LNCaP clone FGC (cell line): ENCODE data around the gene GM2A.

ENCODE experiments used
- DNase-seq: peaks from one replicate; pipeline ENCODE4 v3.0.0-alpha.2; 2011; ENCODE audit warnings: low read depth
- H3K4me3 ChIP-seq: 2 replicates; pipeline ENCODE4 v1.5.1; 2011; ENCODE audit warnings: mild to moderate bottlenecking, low read depth, low read length, control low read depth
- CTCF ChIP-seq: IDR thresholded peaks from 2 replicates; pipeline ENCODE4 v1.5.1; 2012; ENCODE audit warnings: mild to moderate bottlenecking; ENCODE audit not compliant: control insufficient read depth, insufficient read depth; ENCODE audit errors: extremely low read depth

Gene GM2A

GRCh38 chr5:151252762-151253604 lies at the start of gene GM2A:
Gene GM2A (plus strand): TSS chr5:151253185. CDS start chr5:151253217, 32 bp downstream.
- H3K4me3 ChIP-seq: peak within 1 kb of the TSS; percentile 92
- TF ChIP-seq CTCF: no peak
- DNase-seq: peak; percentile 99

- no peak for DNase-seq
- H3K4me3 ChIP-seq: no peak overlapping the region
- TF ChIP-seq CTCF: no peak
Observed at GRCh38 chr5:151204051-151204450, 48.9 kb upstream of the GM2A start.

- DNase-seq: no peak
- TF ChIP-seq CTCF: no peak
- no peak overlapping the region for H3K4me3 ChIP-seq
Observed at GRCh38 chr5:151205411-151205810, 47.6 kb upstream of the GM2A start.

GRCh38 chr5:151208481-151208914 lies 44.5 kb upstream of the GM2A start:
- DNase-seq: no peak
- no peak overlapping the region for H3K4me3 ChIP-seq
- TF ChIP-seq CTCF: no peak

GRCh38 chr5:151212406-151212798 lies 40.6 kb upstream of the GM2A start:
- DNase-seq: no peak
- TF ChIP-seq CTCF: no peak
- no peak overlapping the region for H3K4me3 ChIP-seq

GRCh38 chr5:151213803-151214613 lies 39.0 kb upstream of the GM2A start:
- DNase-seq: no peak
- TF ChIP-seq CTCF: no peak
- no peak overlapping the region for H3K4me3 ChIP-seq
